GF-D8 (cell line): ENCODE measurements around the gene LEKR1.
"Not testable (repeated sequence)": the region's sequence is repeated elsewhere in the genome, so short reads cannot be mapped to it uniquely, and the experiment has no call there.

Experiments
- DNase-seq: peaks from one replicate; lab custom pipeline; 2025; lab: John Stamatoyannopoulos, UW

The LEKR1 gene

DNA sequence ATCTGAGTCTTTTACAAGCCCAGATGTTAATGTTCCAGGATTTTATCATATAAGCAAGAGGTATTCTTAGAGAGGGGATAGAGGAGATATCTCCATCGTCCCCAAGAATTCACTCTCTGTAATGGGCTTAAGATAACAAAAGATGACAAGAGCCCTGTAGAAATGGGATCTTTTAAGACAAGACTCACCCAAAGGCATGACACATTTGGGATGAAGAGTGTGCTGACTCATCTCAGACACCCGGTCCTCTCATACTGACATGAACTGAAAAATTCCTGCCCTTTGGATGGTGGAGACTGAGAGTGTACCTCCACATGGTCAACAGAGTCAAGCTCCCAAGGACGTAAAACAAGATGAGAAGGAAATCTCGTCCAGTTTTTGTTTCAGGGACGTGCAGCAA, 11.0 kb downstream of the LEKR1 start:
- DNase-seq, result no peak

GRCh38 chr3:156838035-156838434, 11.9 kb downstream of the LEKR1 start:
- DNase-seq, result no peak

DNA sequence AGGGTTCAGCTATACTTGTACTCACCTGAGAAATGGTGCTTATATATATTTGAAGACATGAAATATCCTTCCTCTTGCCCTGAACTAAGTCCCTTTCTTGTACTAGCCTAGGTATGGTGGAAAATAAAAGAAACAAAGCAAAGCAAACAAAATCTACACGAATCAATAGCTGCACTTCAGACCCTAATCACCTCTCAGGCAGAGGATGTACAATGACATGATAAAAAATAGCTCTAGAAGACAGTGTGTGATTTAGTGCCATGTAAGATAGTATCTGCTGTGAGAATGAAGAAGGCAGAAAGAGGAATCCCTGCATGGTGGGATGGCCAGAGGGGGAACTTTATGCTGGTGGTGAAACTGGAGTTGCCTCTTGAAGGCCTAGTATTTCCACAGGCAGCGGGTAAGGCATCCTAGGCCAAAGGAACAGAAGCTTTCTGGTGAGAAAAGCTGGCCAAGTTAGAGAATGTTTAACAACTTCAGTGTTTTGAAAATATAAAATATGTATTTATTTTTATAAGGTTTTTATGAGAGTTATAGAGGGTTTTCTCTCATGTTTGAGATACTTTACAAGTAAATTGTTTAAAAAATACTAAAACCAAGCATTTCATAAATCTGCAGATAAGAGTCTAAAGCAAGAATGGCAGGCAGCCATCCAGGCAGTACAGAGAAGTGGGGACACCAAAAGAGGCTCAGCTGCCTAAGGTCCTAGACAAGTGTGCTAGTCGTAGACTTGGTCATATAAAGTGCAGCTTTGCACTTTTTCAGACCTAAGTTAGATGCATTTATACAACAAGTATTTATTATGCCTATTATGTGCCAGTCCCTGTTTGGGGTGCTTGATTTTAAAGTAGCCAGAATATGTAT, 14.9 kb downstream of the LEKR1 start:
- no peak for DNase-seq

- DNase-seq, result no peak
These were observed 17.1 kb downstream of the LEKR1 start for GRCh38 chr3:156843071-156843808.

GRCh38 chr3:156847752-156848448, 21.7 kb downstream of the LEKR1 start:
- no peak for DNase-seq

GRCh38 chr3:156859578-156859977, 33.4 kb downstream of the LEKR1 start:
- no peak for DNase-seq

- DNase-seq, result no peak
These were observed 34.7 kb downstream of the LEKR1 start for GRCh38 chr3:156860873-156861272.

DNA sequence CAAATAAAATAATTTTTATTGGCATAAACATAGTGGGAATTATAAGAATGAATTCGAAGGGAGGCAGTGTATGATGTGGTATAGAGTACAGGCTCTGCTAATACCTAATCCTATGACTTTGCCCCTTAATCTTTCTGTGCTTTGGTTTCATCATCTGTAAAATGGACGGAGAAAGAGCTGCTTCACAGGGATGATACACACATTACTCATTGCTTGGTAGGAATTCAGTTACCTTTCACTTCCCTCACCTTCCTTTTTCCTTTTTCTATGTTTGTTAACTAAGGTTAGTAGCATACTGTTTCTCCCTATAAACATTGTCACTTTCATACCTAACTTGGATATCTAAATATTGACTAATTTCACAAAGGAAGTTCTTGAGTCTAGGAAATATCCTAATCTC, 36.2 kb downstream of the LEKR1 start:
- DNase-seq, result no peak

DNA sequence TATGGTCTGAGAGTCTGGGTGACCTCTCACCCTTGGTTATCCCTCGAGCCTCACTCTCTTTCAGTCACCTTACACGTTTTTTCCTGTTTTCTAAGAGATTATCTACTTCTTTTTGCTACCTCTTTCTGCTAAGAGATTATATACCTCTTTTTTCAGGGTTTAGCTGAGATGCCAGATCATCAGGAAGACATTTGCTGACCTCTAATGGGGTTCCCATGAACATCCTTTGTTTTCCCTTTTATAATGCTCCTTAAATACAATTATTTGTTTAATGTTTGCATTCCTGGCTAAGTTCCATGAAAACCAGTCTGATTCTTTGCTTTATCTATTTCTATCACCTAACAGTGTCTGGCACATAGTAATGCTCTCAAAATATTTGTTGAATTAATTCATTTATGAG, 39.6 kb downstream of the LEKR1 start:
- DNase-seq, result no peak

GRCh38 chr3:156867174-156867573, 41.0 kb downstream of the LEKR1 start:
- no peak for DNase-seq

GRCh38 chr3:156867920-156868319, 41.8 kb downstream of the LEKR1 start:
- no peak for DNase-seq

- no peak for DNase-seq
These were observed 47.8 kb downstream of the LEKR1 start for GRCh38 chr3:156873906-156874305.

GRCh38 chr3:156879491-156879890, 53.3 kb downstream of the LEKR1 start:
- not testable (repeated sequence) for DNase-seq

DNA sequence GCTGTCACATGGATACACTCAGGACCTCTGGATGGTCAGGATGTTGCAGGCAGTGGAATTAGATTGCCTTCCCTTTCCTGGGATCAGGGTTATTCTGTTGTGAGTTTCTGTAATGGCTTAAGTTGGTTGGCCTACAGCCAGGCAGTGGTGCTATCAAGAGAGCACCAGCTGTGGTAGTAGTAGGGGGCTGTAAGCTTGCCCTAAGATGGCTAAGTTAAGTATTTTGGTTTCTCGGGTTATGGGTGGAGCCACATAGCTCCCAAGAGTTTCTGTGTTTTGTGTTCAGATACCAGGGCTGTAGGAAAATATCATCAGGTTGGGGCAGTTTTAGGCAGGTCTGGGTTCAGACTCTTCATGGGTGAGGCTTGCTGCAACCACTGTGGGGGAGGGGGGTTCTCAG, 59.6 kb downstream of the LEKR1 start:
- DNase-seq, result no peak

- DNase-seq, result no peak
These were observed 62.0 kb downstream of the LEKR1 start for GRCh38 chr3:156888176-156888575.

DNA sequence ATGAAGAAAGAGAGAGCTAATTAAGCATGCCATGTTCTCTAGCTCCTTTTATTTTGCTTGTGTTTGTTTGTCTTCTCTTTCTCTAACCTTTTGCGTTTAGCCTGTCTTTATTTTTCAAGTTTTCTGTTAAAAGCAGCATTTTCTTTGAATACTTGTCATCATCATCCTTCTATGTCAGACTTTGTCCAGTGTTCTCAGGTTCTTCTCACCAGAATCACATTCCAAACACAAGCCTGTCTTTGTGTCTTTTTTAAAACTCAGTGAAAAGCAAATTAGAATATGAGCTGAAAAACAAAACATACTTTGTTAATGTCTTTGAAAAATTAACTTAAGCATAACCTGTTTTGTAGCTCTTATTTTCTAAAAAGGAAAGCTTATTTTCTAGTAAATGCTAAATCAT, 62.4 kb downstream of the LEKR1 start:
- DNase-seq, result no peak

DNA sequence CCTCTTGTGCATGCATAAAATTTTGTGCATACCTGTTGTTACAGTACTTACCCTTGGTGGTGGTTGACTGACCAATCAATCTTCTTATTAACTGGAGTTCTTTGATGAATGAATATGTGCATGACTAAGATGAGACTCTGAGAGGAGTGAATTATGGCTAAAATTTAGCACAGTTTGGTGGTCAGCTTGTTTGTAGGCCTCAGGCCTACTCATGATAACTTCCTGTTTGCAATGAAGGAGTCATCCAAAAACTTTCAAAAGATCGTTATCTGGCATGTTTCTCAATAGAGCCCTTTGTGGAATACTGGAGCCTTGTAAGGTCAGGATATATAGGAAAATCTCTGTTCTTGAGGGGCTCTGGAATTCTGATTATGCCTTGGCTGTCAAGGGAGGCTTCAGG, 66.5 kb downstream of the LEKR1 start:
- DNase-seq, result no peak

- not testable (repeated sequence) for DNase-seq
These were observed 69.2 kb downstream of the LEKR1 start for GRCh38 chr3:156895374-156895773.

- not testable (repeated sequence) for DNase-seq
These were observed 71.7 kb downstream of the LEKR1 start for GRCh38 chr3:156897851-156898250.

DNA sequence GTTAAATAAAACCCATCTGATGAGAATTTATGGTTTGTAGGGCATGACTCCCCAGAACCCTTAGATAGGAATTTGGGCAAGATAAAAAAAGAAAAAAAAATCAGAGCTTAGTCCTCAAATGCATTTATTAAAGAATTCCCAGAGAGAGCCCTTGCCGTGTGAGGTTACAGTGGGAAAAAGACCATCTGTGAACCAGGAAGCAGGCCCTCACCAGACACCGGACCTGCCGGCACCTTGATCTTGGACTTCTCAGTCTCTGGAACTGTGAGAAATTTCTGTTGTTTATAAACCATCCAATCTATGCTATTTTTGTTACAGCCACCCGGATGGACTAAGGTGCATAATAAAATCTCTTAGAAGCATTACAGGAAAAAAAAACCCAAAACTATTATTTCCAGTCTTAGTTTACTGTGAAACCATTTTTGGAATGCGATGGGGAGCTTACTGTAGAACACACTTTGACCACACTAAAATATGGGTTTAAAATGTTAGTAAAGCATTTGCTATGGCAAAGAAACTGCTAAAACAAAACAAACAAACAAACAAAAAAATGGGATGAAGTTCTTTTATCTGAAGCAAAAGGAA, 72.2 kb downstream of the LEKR1 start:
- DNase-seq, result no peak

GRCh38 chr3:156899951-156900350, 73.8 kb downstream of the LEKR1 start:
- DNase-seq, result no peak

DNA sequence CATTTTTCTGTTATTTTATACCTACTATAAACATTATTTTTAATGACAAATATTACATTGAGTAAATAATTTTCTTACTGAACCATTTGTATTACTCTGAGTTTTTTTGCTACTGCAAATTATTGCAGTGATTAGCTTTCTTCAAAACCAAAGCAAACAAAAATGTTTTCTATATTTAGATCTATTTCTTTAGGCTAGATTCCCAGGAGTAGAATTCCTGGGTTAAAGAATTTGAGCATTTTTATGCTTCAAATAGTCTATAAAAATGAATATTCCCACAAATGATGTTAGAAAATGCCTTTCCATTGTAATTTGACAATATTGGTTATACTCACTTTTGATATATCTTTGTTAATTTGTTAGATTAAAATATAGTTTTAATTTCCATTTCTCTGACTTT, 76.8 kb downstream of the LEKR1 start:
- DNase-seq, result no peak
